ENCODE data around the gene CGB1.

DNA sequence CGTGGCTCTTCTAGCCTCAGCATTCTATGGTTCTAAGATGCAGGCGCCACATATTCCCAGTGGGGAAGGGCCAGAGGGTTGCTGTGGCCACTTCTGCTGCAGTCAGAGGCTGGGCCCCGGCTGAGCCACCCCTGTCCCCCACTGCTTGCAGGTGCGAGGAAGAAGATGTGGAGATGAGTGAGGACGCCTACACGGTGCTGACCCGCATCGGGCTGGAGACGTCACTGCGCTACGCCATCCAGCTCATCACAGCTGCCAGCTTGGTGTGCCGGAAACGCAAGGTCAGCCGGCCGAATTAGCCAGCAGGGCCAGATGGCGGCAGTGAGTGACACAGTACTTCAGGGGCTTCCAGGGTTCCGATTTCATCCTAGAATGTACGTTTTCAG, 21.8 kb downstream of the CGB1 start:
- TF ChIP-seq, protein P1, sequence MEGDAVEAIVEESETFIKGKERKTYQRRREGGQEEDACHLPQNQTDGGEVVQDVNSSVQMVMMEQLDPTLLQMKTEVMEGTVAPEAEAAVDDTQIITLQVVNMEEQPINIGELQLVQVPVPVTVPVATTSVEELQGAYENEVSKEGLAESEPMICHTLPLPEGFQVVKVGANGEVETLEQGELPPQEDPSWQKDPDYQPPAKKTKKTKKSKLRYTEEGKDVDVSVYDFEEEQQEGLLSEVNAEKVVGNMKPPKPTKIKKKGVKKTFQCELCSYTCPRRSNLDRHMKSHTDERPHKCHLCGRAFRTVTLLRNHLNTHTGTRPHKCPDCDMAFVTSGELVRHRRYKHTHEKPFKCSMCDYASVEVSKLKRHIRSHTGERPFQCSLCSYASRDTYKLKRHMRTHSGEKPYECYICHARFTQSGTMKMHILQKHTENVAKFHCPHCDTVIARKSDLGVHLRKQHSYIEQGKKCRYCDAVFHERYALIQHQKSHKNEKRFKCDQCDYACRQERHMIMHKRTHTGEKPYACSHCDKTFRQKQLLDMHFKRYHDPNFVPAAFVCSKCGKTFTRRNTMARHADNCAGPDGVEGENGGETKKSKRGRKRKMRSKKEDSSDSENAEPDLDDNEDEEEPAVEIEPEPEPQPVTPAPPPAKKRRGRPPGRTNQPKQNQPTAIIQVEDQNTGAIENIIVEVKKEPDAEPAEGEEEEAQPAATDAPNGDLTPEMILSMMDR (IDR thresholded peaks at IDR 0.05), result no peak
- TF ChIP-seq POLR2A (IDR thresholded peaks at IDR 0.05), result no peak
- TF ChIP-seq POLR2AphosphoS5 (IDR thresholded peaks at IDR 0.05), result no peak

Data from prostate gland (tissue), 2 donors.